Left kidney (tissue), 2 donors: ENCODE results near the gene SPEF1. TPM values are rescaled to one million over a fixed set of nuclear protein-coding genes. Genes with fewer than 3 reads are reported as not detected.

Source experiments
- DNase-seq: peaks from one replicate; pipeline ENCODE4 v3.0.0-alpha.2; 2013
- polyA plus RNA-seq: library from polyadenylated mRNA; unstranded; fragments of 120-200 nt; gene quantifications from one replicate; pipeline ENCODE4 v1.2.1, GENCODE V29; 2013; ENCODE audit not compliant: insufficient read length

The SPEF1 gene
- polyA plus RNA-seq, 1 donor: 1.7 TPM

DNA sequence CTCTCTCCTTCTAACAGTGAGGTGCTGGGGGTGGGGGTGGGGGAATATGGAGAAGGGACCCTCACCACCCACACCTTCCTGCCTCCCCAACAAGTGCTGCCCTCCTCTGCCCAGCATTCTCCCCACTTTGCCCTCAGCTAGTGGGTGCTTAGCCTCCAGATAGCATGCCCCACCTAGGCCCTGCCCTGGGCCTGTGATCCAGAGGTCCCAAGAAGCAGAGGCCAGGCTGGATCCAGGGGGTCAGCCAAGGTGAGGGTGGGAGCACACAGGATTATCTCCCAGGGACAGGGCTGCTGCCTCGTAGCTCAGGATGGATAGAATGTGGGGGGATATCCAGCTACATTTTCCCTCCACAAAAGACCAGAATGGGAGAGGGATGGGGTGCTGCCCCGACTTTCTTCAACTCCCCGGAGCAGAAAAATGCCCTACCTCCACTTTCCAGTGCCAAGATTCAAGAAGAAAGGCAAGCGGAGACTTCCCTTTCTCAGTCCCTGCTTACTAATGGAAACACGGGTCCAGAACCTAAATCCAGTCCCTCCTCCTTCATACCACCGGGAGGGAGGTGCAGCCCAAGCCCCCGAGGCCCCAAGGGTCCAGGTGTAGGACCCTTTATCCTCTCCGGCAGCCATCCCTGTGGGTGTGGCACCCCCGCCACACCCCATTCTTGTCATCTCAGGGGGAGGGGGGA, 14.7 kb downstream of the SPEF1 start:
- no peak for DNase-seq

DNA sequence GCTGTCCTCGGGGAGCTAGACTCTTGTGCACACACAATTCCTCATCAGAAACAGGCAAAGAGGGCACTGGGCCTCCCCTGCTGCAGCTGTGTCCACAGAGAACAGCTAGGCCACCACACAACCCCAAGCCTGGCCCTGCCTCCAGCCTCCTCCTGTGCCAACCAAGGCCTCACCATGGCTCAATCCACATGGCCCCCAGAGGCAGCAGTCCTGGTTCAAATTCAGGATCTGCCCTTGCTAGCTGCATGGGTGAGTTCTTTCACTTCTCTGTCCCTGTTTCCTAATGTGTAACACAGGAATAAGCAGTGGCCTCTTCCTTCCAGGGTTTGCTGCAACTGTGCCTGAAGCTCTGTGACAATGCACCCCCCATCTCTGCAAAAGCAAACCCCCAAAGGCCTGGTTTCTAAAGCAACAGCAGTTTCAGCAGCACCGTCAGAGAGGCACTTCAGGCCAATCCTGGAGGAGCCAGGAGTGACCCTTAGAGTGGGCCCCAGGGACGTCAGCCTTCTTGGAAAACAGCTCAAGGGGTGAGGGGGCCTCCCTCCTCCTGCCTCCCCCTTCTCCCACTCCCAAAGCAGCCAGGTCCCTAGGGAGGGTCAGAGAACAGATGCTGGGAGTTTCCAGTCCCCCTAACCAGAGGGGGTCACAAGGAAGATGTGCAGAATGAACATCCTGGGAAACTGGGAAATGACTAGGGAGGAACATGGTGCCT, 15.9 kb downstream of the SPEF1 start:
- no peak for DNase-seq

DNA sequence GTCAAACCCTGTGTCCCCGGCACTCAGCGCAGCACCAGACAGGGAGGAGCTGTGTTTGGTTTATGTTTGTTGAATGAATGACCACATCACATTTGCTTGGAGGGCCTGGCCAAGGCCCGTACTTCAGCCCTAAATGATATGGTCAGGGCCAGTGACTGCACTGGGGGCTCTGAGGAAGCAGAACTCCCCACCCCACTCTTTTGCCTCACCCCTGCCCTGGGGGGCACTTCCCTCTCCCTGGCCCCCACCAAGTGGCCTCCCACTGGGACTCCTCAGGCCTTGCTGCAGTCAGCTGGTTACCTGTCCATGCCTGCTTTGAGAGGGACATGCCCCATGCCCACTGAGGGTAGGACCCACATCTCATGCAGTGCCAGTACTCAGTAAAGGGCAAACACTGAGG, 16.6 kb downstream of the SPEF1 start:
- DNase-seq: no peak

DNA sequence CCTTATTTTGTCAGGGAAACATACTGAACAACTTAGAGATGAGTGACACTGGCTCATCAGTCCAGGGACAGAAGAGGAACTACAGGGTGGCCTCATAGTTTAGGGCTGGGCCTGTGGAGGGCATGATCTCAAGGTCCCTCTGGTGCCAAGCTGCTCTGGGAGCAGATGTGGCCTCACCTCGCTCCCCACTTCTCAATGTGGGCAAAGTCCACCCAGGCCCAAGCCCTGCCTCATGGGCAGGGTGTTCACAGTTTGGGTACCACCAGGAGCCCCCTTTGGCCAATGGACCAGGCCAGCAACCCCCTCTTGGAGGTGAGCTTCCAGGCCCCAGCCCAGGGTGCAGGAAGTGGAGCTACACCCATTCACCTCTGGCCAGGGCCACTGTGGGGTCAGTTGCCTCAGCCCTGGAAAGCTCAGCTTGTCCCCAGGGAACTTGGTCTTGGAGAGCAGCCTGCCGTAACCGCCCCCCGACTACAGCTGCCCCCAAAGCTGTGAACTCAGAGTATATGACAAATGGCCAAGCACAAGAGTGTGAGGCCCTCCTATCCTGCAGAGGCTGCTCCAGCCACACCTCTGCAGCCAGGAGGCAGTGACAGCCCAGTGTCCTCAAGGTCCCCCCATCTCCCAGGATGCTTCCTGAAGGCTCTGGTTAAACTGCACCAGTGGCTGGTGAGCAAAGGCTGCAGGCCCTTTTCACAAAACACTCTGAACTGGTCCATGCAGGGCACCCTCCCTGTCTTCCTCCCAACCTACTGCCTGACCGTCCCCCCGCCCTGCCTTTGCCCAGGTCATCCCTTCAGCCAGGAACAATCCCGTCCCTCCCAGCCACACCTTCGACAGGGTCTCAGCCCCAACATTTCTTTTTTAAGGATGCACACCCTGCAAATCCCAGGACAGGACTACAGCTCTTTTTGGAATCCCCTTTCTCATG, 17.3 kb downstream of the SPEF1 start:
- no peak for DNase-seq

DNA sequence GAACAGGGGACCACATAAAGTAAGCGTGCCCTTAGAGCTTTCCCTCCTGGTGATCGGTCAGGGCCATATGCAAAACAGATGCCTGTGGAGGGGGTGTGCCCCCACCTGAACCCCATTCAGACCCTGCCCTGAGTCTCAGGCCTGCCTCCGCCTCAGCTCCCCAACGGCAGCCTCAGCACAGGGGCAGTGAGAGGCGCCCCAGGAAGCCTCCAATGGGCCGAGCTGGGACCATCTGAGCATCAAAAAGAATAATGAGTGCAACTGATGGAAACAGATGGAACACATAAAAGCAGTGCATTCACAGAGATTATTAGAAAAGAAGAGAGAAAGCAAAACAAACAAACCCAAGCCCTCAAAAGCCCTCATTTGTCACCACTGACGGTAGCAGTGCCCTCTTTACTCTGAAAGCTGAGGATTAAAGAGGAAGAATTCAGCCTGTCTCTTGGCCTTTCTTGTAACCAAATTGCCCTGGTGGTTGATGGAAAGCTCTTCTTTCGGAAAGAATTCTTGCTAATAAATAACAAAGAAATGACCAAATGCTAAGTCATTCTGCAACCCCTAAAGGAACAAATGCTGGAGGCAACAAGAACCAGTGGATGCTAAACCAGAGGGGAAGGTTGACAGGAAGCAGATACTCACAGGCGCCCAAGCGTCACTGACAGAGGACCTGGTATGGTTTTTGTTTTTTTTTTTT, 20.4 kb downstream of the SPEF1 start:
- DNase-seq: no peak

DNA sequence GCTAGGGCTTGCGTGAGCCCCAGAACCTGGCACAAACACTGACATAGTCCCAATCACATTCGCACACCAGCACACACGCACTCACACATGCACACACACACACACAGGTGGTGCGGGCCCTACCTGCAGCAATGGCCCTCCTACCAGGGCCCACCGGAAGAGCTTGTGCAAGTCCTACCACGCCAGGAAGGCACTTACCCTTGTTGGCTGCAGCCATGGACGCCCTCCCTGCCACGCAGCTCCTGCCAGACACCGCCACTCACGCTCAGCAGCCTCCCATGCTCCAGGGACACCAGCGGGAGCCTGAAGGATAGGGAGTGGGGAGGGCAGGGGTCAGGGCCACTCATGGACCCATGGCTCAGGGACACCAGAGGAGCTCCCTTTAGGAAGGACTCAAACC, 21.4 kb downstream of the SPEF1 start:
- DNase-seq: no peak

DNA sequence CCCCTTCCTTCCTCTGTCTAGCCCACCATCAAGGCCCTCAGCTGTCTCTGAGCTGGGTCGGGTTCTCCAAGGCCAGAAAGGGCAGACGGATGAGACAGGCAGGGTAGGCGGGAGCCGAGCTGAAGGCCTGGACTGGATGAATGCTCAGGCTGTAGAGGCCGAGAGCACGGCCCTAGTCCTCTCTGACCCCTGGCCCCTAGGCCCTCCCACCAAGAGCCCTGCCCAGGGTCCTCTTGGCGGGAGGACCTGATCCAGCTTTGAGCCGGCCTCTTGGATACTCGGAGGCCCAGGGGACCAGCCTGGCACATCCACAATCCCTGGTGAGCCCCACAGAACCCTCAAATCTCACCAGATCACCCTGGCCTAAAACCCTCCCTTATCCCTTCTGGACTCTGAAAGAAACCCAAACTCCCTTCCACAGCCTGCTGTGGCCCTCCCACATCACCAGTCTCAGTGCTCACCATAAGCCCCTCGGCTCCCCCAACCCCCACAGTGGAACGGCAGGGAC, 21.9 kb downstream of the SPEF1 start:
- DNase-seq: no peak

DNA sequence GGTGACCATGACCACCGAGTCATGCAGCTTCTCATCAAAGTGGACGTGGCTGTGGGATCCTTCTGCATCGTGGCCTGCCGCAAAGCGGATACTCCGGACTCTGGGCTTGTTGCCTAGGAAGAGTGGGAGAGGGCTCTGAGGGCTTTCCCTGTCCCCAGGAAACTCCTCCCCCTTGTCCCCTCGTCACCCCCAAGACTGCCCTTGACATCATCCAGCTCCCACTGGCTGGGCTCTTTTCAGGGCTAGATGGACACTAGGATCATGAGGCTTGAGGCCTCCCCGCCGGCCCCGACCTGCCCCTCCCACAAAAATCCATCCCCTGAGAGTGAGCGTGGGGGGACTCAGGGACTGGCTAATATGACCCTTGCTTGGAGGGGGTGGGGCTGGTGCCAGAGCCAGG, 22.7 kb downstream of the SPEF1 start:
- no peak for DNase-seq

DNA sequence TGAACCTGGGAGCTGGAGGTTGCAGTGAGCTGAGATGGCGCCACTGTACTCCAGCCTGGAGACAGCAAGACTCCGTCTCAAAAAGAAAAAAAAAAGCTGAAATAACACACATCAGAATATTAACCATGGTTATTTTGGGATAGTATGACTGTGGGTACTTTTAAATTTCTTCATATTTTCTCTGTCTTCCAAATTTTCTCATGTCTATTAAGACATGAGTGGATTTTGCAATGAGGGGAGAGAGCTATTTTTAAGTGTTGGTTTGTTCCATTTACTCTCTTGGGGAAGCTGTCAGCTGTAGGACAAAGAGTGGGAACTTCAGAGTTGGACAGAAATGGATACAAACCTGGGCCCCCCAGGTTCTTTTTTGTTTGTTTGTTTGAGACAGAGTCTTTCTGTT, 24.0 kb downstream of the SPEF1 start:
- DNase-seq: no peak

DNA sequence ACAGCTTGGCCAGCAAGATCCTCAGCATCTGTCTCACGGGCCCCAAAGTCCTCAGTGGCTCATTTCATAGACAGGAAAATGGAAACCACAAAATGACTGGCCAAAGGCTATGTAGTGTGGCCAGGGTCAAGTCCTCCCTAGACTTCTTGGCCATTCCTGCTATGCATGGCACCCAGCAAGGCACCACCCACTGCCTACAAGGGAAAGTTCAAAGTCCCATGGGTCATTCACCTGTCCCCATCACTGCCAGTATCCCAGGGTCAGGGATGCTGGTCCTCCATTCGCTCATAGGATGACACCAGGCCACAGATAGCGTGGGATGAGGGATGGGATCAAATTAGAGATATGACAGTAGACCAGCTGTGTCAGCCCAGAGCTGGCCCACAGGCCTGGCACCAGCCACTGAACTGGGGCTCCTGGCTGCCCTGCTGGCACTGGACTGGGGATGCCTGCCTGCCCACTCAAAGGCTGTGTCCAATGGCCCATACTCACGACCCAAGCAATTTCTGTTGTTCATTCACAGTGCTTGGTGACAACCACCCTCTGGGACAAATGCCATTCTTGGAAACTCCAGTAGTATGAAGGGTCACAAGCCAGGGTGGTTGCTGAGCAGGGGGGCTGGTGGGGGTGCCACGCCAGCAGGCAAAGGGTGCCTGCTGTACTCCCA, 25.3 kb downstream of the SPEF1 start:
- no peak for DNase-seq

DNA sequence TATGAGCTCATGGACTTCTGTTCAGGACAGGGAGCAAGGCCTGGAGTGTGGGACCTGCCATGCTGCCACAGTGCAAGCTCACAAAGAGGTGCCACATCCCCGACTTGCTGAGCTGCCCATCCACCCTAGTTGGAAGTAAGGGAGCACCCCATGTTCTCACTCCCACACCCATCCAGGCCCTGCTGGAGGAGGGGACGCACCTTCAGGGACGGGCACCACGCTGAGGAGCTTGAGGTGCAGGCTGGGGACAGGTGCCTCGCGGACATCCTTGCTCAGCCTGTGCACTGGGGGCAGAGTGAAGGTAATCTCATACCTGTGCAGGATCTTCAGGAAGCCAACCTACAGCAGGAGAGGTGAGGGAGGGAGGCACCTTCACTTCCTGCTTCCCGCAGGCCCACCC, 26.0 kb downstream of the SPEF1 start:
- DNase-seq: no peak

DNA sequence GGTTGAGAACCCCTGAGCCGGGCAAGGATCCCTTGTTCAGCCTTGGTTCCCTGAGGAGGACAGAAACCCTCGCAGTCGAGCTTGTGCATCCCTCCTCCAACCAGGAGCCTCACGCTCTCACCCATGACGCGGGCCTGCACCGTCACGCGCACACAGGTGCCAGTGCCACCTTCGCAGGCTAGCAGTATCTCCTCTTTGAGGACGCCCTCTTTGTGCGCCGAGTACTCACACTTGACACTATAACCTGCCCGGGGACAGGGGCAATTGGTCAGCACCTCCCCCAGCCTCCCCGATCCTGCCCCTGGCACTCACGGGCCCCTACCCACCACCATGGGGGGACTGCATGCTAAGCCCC, 27.0 kb downstream of the SPEF1 start:
- no peak for DNase-seq

DNA sequence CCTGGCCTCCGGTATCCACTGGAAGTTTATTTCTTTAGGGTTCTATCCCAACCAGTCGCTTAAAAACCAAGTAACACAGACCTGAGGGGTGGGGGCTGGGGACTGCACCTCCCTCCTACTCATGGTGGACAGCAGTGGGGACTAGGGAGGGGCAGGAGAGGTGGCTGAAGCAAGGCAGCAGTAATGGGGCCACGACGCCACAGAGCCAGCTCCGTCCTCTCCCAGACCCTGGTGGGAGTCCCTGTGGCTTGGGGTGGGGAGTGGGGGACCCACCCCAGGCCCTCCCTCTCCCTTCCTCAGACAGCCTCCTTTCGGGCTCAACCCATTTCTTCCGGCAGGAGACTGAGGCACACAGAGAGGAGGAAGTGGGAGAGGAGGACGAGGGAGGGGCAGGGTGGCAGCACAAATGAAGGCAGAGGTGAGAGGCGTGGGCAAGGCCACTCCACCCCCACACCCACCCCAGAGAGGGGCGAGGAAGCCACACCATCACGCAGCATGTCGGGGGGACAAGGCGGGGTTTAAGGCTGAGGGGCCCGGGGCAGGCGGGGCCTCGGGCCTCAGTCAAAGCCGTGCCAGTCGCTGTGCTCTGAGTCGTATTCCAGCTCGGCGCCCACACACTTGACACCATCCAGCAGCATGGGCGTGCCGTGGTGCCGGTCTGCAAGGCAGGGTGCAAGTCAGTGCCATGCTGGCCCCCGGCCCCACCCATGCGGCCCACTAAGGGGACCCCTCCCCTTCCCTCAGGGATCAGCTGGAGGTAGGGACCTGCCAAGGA, 27.6 kb downstream of the SPEF1 start:
- no peak for DNase-seq

DNA sequence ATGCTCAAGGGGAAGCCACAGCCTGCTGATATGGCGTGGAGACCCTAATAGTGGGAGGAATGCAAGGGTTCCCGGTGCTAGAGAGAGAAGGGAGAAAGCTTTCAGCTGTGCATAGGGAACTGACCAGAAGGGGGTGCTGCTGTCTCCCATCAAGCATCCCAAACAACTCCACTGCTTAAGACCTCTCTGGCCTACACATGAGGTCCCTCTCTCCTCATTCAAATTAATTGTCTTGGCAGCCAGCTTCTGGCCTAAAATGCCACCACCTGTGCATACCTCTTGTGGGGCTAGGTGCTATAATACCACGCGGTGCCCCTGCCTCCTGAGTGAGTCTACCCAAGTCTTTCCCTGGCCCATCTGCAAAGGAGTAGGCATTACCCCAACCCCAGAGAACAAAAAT, 28.1 kb downstream of the SPEF1 start:
- DNase-seq: no peak

DNA sequence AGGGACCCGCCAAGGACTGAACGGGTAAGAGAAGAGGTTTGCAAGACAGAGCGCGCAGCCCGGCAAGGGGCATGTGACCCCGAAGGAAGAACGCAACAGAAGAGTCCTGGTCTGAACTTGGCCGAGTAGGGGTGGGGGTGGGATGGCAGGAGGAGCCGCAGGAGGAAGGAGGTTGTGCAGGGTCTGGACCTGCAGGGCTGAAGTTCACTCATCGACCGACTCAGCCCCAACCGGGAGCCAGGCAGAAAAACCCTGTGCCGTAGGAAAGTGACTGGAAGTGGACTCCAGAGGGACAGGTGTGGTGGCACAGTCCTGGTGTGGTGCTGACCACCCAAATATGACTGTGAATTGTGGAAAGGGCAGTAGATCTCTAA, 28.9 kb downstream of the SPEF1 start:
- DNase-seq: no peak

DNA sequence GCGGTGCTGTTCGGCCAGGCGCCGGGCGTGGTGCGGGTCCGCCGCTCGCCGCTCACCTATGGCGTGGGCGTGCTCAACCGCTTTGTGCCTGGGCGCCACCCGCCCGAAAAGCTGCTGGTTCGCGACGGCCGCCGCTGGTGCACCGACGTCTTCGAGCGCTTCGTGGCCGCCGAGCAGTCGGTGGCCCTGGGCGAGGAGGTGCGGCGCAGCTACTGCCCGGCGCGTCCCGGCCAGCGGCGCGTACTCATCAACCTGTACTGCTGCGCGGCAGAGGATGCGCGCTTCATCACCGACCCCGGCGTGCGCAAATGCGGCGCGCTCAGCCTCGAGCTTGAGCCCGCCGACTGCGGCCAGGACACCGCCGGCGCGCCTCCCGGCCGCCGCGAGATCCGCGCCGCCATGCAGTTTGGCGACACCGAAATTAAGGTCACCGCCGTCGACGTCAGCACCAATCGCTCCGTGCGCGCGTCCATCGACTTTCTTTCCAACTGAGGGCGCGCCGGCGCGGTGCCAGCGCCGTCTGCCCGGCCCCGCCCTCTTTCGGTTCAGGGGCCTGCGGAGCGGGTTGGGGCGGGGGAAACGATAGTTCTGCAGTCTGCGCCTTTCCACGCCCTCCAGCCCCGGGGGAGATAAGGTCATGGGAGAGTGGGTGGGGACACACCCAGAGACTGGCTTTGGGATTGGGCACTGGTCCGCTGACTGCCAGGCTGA, 29.4 kb downstream of the SPEF1 start:
- DNase-seq: no peak

DNA sequence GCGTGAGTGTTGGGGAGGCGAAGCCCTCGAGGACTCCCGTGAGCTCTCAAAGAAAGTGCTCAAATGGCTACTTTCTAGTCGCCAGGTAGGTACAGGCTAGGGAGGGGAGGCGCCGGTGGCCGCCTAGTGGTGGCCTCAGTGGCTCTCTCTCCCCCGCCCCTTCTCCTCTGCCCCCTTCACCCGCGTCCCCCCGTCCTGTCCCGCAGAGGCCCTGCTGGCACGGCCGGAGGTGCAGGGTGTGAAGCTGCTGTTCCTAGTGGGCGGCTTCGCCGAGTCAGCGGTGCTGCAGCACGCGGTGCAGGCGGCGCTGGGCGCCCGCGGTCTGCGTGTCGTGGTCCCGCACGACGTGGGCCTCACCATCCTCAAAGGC, 30.0 kb downstream of the SPEF1 start:
- DNase-seq: no peak

DNA sequence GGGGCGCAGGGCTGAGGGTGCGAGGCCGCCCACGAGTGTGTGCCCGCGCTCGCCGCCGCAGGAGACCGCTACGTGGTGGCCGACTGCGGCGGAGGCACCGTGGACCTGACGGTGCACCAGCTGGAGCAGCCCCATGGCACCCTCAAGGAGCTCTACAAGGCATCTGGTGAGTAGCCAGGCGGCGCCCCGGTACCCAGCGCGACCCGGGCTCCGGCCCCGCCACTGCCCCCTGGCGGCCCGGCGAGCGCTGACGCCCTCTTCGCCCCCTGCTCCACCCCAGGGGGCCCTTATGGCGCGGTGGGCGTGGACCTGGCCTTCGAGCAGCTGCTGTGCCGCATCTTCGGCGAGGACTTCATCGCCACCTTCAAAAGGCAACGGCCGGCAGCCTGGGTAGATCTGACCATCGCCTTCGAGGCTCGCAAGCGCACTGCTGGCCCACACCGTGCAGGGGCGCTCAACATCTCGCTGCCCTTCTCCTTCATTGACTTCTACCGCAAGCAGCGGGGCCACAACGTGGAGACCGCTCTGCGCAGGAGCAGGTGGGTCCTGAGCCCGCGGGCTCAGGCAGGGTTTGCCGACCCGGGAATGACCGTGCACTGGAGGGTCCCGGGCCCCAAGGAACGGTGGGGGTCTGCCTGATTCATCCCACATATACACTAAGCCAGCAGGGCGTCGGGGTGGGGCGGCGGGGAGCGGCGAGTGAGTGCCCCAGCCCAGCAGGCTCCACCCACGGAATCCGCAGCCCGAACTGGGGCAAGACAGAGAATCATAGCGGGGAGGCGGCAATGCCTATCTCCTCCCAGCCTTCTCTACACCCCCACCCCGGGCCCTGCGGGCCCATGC, 31.3 kb downstream of the SPEF1 start:
- no peak for DNase-seq

DNA sequence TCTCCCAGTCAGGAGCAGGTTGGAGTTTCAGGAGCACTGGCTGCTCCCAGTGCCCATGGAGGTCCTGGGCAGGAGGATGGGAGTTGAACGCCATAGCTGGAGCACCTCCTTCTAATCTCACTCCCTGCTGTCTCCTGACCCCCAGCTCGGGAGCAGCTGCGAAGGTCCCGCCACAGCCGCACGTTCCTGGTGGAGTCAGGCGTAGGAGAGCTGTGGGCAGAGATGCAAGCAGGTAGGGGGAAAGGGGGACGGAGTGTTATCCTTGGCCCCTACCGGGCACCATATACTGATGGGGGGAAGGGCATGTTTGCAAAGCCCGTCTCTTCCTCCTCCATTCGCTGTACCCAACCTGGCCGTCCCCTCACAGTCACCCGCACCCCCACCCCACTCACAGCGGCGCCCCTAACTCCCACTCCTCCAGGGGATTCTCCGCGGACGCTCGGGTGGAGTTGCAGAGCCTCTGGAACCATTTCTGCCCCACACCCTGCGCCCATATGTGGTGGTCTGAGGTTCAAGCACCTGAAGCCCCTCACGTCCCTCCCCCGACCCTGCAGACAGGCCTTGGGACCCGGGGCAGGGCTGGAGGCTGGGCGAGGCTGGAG, 32.1 kb downstream of the SPEF1 start:
- no peak for DNase-seq
